ENCODE measurements around the gene SYT11.

GRCh38 chr1:155899683-155900082 is 40.3 kb downstream of the SYT11 start:
- TF ChIP-seq TAF1 (IDR thresholded peaks at IDR 0.05; ENCODE audit: low read depth, low read length) (no peak), POLR2A (IDR thresholded peaks at IDR 0.05; ENCODE audit: low read depth, low read length) (no peak), POLR2AphosphoS5 (IDR thresholded peaks at IDR 0.05; ENCODE audit: low read depth, low read length) (no peak), SPI1 (IDR thresholded peaks at IDR 0.05; ENCODE audit: low read depth, low read length) (no peak), PAX5 (IDR thresholded peaks at IDR 0.05; ENCODE audit: insufficient read depth, low read length, severe bottlenecking) (no peak), POU2F2 (IDR thresholded peaks at IDR 0.05; ENCODE audit: low read depth, low read length) (no peak)
